C4-2B (cell line): ENCODE measurements around the gene C1S.

Experiments used
- ZFX ChIP-seq: fragments of 450-650 bp; IDR thresholded peaks from 2 replicates; pipeline ENCODE4 v1.6.1; 2017
- TF ChIP-seq, protein P1 (sequence below): fragments of 450-650 bp; conservative IDR thresholded peaks from 2 replicates; pipeline ENCODE4 v1.5.1; 2017; ENCODE audit warnings: mild to moderate bottlenecking

DNA sequence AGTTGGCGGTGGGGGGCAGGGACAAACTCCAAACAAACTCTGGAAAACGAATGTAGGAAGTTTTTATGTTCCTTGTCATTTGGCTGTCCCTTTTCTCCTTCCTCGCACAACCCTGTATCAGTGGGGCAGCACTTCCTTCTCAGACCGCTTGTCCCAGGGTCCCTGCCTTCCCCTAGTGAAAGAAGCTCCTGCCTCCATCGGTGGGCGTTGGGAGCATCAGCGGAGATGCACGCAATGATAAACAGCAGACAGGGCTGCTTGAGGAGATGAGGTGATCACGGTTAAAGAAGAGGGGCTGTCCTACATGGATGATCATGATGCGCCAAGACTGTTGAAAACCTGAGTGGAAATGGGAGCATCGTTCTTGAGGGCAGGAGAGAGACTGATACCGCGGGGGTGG is 620 bp downstream of the C1S start:
- TF ChIP-seq, protein P1, sequence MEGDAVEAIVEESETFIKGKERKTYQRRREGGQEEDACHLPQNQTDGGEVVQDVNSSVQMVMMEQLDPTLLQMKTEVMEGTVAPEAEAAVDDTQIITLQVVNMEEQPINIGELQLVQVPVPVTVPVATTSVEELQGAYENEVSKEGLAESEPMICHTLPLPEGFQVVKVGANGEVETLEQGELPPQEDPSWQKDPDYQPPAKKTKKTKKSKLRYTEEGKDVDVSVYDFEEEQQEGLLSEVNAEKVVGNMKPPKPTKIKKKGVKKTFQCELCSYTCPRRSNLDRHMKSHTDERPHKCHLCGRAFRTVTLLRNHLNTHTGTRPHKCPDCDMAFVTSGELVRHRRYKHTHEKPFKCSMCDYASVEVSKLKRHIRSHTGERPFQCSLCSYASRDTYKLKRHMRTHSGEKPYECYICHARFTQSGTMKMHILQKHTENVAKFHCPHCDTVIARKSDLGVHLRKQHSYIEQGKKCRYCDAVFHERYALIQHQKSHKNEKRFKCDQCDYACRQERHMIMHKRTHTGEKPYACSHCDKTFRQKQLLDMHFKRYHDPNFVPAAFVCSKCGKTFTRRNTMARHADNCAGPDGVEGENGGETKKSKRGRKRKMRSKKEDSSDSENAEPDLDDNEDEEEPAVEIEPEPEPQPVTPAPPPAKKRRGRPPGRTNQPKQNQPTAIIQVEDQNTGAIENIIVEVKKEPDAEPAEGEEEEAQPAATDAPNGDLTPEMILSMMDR, result no peak
- no peak for TF ChIP-seq ZFX
